ENCODE measurements around the gene CEMIP2. TPM values are rescaled to one million over a fixed set of nuclear protein-coding genes. Genes with fewer than 3 reads are reported as not detected.

Gene CEMIP2
- total and polyA plus RNA-seq, 4 donors: 24.6 to 64.9 (median 48.6) TPM

DNA sequence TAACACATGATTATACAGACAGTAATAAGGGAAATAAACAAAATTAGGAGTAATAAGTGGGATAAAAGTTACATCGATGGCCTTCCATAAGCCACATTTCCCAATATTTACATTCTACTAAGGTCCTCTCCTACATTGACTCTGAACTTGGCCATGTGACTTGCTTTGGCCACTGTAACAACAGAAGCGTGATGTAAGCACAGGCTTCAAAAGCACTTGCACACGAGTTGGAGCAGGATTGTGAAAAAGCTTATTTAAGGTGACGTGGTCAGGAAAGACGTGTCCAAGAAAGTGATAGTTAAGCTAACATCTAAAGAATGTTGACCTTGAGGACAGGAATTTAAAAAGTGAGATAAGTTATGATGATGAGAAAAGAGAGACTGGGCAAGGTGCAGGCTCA lies 9.8 kb upstream of the CEMIP2 start:
- DNase-seq (ENCODE audit: low read depth in 4 of 6, low spot score in 6 of 6): no peak
- peaks cover 2% of the 10 kb centered on the region for H3K4me1 ChIP-seq (ENCODE audit: control insufficient read depth, insufficient read depth, low read length)
- no peaks in the 10 kb centered on the region for H3K36me3 ChIP-seq (ENCODE audit: control insufficient read depth, insufficient read depth, low read length)
- no peak overlapping the region for H3K27ac ChIP-seq (ENCODE audit: low read depth, low read length)
- 88% methylated on average over 4 of the region's 5 CpGs for WGBS (ENCODE audit: insufficient coverage)
- no peak overlapping the region for H3K4me3 ChIP-seq (ENCODE audit: low read depth, low read length)
- H3K9me3 ChIP-seq (ENCODE audit: control insufficient read depth, insufficient read depth, low read length): no peaks in the 10 kb centered on the region
- no peaks in the 10 kb centered on the region for H3K27me3 ChIP-seq (ENCODE audit: control insufficient read depth, insufficient read depth, low read length)

DNA sequence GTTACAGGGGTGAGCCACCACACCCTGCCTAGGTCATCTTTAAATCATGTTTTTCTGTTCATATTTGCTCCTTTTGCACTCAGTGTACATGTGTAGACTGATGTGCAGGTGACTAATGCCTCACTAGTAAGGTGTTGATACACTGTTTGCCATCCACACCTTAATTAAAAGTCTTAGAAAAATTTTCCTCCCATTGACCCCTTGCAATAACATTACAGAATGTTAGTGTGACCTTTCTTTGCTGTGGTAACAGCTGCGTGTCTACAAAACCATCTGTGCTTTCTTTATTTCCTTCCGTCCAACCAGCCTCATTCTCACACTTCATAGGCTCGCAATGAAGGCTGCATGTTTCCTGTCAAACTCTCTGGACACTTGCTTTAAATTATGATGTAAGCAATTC lies 6.6 kb upstream of the CEMIP2 start:
- H3K27ac ChIP-seq (ENCODE audit: low read depth, low read length): no peak overlapping the region
- WGBS (ENCODE audit: insufficient coverage): 0% methylated on average over 1 of the region's 3 CpGs
- DNase-seq (ENCODE audit: low read depth in 4 of 6, low spot score in 6 of 6): no peak
- H3K9me3 ChIP-seq (ENCODE audit: control insufficient read depth, insufficient read depth, low read length): no peaks in the 10 kb centered on the region
- no peaks in the 10 kb centered on the region for H3K36me3 ChIP-seq (ENCODE audit: control insufficient read depth, insufficient read depth, low read length)
- no peaks in the 10 kb centered on the region for H3K27me3 ChIP-seq (ENCODE audit: control insufficient read depth, insufficient read depth, low read length)
- H3K4me1 ChIP-seq (ENCODE audit: control insufficient read depth, insufficient read depth, low read length): no peaks in the 10 kb centered on the region
- no peak overlapping the region for H3K4me3 ChIP-seq (ENCODE audit: low read depth, low read length)

DNA sequence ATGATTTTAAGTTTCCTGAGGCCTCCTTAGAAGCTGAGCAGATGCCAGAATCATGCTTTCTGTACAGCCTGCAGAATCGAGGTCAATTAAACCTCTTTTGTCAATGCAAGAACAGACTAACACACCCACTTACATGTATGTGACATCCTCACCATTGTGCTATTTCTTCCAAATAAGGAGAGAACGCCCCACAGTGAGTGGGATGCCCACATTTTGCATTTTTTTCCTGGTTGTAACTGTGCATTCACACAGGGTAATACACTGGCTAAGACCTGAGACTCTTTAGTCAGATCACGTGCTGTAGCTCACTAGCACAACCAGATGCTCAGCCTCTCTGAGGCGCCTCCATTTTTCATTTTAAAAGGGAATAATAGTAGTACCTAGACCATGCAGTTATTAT lies 4.4 kb upstream of the CEMIP2 start:
- H3K4me1 ChIP-seq (ENCODE audit: control insufficient read depth, insufficient read depth, low read length): peaks cover 11% of the 10 kb centered on the region
- H3K36me3 ChIP-seq (ENCODE audit: control insufficient read depth, insufficient read depth, low read length): no peaks in the 10 kb centered on the region
- H3K27me3 ChIP-seq (ENCODE audit: control insufficient read depth, insufficient read depth, low read length): no peaks in the 10 kb centered on the region
- H3K9me3 ChIP-seq (ENCODE audit: control insufficient read depth, insufficient read depth, low read length): no peaks in the 10 kb centered on the region
- 77% methylated on average over 3 of the region's 4 CpGs for WGBS (ENCODE audit: insufficient coverage)
- no peak for DNase-seq (ENCODE audit: low read depth in 4 of 6, low spot score in 6 of 6)
- no peak overlapping the region for H3K4me3 ChIP-seq (ENCODE audit: low read depth, low read length)
- no peak overlapping the region for H3K27ac ChIP-seq (ENCODE audit: low read depth, low read length)

DNA sequence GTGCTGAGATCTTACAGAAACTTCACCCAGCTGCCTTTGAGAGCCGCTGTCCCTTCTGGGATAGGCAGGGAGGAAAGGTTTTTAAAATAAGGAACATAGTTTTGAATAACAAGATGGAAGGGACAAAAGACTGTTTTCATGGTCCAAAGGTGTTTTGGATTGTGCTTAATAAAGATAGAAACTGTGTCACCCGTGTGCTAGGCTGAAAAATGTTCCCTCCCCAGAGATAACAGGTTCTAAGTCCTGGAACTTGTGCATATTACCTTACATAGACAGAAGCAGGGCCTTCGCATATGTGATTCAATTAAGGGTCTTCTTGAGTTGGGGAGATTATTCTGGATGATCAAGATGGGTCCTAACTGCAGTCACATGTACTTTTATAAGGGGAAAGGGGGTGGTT lies 1.9 kb upstream of the CEMIP2 start:
- DNase-seq (ENCODE audit: low read depth in 4 of 6, low spot score in 6 of 6): no peak
- no peaks in the 10 kb centered on the region for H3K9me3 ChIP-seq (ENCODE audit: control insufficient read depth, insufficient read depth, low read length)
- H3K27ac ChIP-seq (ENCODE audit: low read depth, low read length): no peak overlapping the region
- 100% methylated on average over 2 of the region's 3 CpGs for WGBS (ENCODE audit: insufficient coverage)
- H3K36me3 ChIP-seq (ENCODE audit: control insufficient read depth, insufficient read depth, low read length): no peaks in the 10 kb centered on the region
- H3K4me3 ChIP-seq (ENCODE audit: low read depth, low read length): no peak overlapping the region
- H3K4me1 ChIP-seq (ENCODE audit: control insufficient read depth, insufficient read depth, low read length): peaks cover 15% of the 10 kb centered on the region
- H3K27me3 ChIP-seq (ENCODE audit: control insufficient read depth, insufficient read depth, low read length): peaks cover 3% of the 10 kb centered on the region

DNA sequence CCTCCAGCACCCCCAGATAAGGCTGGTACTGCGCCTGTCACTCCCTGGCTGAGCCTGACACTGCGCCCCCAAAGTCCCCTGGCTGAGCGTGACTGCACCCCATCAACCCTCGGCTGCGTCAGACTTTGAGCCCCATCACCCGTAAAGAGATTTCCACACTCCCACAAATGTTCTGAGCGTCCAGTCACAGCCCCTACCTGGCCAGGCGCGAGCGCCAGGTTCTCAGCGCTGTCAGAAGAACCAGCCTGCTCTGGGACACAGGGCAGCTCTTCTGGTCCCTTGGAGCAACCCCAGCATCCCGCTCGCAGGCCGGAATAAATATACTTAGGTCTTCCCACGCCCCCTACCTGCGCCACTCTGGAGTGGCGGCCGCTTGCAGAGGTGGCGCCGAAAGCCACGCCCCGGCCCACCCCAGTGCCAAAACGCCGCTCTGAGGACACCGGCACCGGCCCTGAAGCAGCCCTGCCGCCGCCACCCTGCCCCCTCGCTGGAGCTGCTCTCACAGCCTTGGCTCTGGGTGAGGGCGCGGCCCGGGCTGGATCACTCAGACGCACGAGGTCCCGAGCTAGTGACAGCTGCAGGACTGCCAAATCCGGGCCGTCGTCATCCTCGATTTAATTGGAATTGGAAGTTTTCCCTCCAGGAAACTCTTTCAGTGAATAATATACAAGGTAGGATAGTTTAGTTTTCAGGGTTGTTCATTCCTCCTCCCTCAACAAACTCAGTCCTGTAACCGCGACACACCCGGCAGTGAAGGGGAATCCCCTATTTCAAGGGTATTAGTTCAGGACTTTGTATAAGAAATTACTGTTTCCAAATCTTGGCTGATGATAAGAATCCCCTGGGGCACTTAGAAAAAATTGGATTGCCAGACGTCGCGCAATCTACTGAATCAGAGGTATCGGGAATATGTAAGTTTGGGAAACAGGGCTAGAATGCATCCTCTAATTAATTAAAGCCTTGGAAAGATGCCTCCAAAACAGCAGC lies 1.2 kb upstream of the CEMIP2 start:
- Histone ChIP-seq H3K27ac (ENCODE audit: low read depth, low read length) (no peak overlapping the region), H3K9me3 (ENCODE audit: control insufficient read depth, insufficient read depth, low read length) (no peaks in the 10 kb centered on the region)

DNA sequence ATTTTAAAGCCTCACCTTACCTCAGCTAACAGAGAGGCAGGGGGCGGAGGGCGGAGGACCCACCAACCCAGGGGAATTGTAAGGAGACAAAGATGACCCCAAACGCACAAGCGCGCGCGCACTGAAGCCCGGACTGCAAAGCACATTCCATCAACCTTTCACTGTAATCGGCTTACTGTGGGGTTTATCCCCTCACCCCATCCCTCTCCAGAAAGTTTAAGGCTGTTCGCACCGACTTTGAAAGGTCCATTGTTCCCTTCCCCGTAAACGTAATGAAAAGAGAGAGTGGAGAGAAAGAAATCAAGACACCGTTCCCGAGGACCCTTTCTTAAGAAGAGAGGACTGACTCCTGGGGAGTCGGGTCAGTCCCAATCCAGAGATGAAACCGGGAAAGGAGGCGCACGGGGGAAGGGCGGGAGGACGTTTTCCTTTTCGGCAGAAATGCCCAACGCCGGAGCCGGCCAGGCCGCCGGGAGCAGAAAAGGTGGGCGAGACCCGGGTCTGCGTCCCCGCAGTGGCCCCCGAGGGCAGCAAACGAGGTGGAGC lies 464 bp downstream of the CEMIP2 start:
- DNase-seq (ENCODE audit: low read depth in 4 of 6, low spot score in 6 of 6): peak in 2 of 6 donors; percentile 58 to 62
- H3K4me3 ChIP-seq (ENCODE audit: low read depth, low read length): peak overlapping the region; percentile 70
- 0% methylated on average over 23 of the region's 33 CpGs for WGBS (ENCODE audit: insufficient coverage)

More for the DNA sequence above, 1.2 kb upstream of the CEMIP2 start:
- 2% methylated on average over 38 of the region's 46 CpGs for WGBS (ENCODE audit: insufficient coverage)
- Histone ChIP-seq H3K4me3 (ENCODE audit: low read depth, low read length) (peak overlapping the region; percentile 62), H3K36me3 (ENCODE audit: control insufficient read depth, insufficient read depth, low read length) (no peaks in the 10 kb centered on the region), H3K4me1 (ENCODE audit: control insufficient read depth, insufficient read depth, low read length) (peaks cover 15% of the 10 kb centered on the region), H3K27me3 (ENCODE audit: control insufficient read depth, insufficient read depth, low read length) (peaks cover 3% of the 10 kb centered on the region)
- DNase-seq (ENCODE audit: low read depth in 4 of 6, low spot score in 6 of 6): peak in 2 of 6 donors; percentile 63 to 79

DNA sequence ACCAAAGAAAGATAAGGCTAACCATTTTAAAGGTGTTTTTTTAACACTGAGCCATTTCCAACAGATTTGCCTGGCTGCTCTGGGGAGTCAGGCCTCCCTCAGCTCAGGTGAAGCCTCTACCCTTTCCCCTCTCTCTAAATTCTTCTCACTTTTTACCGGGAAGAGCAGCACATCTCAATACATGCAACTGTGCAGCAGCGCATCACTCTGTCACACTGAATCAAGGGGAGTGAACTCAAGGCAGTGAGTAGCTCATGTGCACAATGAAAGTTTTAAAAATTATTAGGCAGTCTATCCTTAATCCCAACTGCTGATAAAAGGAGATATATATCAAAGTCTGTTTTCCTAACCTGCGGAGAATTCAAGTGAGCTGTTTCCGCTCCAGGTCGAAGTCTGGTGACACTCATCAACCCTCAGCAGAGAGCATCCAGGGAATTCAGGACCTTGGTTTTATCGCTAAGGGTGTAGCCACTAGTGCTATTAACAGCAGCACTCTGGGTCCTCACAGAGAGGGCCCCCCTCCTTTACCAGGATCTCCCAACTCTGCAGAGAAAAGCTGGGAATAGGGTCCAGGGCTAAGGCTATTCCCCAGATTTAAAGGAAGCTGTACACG lies 1.0 kb downstream of the CEMIP2 start:
- Histone ChIP-seq H3K27me3 (ENCODE audit: control insufficient read depth, insufficient read depth, low read length) (peaks cover 3% of the 10 kb centered on the region), H3K4me3 (ENCODE audit: low read depth, low read length) (peak overlapping the region; percentile 70), H3K9me3 (ENCODE audit: control insufficient read depth, insufficient read depth, low read length) (no peaks in the 10 kb centered on the region), H3K27ac (ENCODE audit: low read depth, low read length) (no peak overlapping the region), H3K4me1 (ENCODE audit: control insufficient read depth, insufficient read depth, low read length) (peaks cover 15% of the 10 kb centered on the region), H3K36me3 (ENCODE audit: control insufficient read depth, insufficient read depth, low read length) (no peaks in the 10 kb centered on the region)
- 31% methylated on average over 5 of the region's 7 CpGs for WGBS (ENCODE audit: insufficient coverage)
- DNase-seq (ENCODE audit: low read depth in 4 of 6, low spot score in 6 of 6): peak in 1 of 6 donors; percentile 59

More for the DNA sequence above, 464 bp downstream of the CEMIP2 start:
- no peaks in the 10 kb centered on the region for H3K36me3 ChIP-seq (ENCODE audit: control insufficient read depth, insufficient read depth, low read length)
- no peaks in the 10 kb centered on the region for H3K9me3 ChIP-seq (ENCODE audit: control insufficient read depth, insufficient read depth, low read length)
- H3K27me3 ChIP-seq (ENCODE audit: control insufficient read depth, insufficient read depth, low read length): peaks cover 3% of the 10 kb centered on the region
- H3K27ac ChIP-seq (ENCODE audit: low read depth, low read length): peak overlapping the region; percentile 89
- peaks cover 15% of the 10 kb centered on the region for H3K4me1 ChIP-seq (ENCODE audit: control insufficient read depth, insufficient read depth, low read length)

DNA sequence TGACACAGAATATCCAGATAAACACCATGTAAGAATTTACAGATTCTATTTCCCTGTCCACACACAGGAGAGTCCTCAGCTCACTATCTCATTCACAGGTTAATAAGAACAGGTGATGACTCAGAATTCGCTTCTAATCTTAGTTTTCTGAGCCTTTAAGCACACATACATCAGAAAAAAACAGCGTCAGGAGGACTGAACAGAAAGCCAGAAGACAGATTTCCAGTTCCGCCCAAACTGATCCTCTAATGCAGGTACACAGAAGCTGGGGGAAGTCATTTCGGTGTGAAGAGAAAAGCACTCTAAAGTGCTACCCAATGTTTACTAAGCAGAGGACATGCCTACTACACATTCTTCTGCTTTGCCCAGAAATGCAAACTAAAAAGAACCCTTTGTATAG lies 1.6 kb downstream of the CEMIP2 start:
- no CpG with 5 or more reads among the region's 4 CpGs for WGBS (ENCODE audit: insufficient coverage)
- H3K27ac ChIP-seq (ENCODE audit: low read depth, low read length): no peak overlapping the region
- no peak for DNase-seq (ENCODE audit: low read depth in 4 of 6, low spot score in 6 of 6)
- peaks cover 3% of the 10 kb centered on the region for H3K27me3 ChIP-seq (ENCODE audit: control insufficient read depth, insufficient read depth, low read length)
- no peaks in the 10 kb centered on the region for H3K36me3 ChIP-seq (ENCODE audit: control insufficient read depth, insufficient read depth, low read length)
- peaks cover 15% of the 10 kb centered on the region for H3K4me1 ChIP-seq (ENCODE audit: control insufficient read depth, insufficient read depth, low read length)
- H3K4me3 ChIP-seq (ENCODE audit: low read depth, low read length): peak overlapping the region; percentile 70
- no peaks in the 10 kb centered on the region for H3K9me3 ChIP-seq (ENCODE audit: control insufficient read depth, insufficient read depth, low read length)

DNA sequence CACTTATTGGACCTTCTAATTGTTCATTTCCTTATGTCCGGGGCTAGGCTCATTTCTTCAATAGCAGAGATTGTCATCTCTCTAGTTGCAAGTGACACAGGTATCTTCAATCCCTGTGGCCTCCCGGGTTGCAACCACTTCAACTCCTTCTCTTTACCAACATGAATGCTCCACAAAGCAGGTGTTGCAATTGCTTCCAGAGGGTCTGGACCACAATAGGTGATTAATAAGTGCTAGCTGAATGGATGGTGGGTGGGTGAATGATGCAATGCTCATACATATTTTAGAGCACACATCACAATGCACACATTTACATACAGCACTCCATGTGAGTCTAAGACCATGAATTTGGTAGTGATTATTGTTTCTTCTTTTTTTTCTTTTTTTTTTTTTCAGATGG lies 2.6 kb downstream of the CEMIP2 start:
- Histone ChIP-seq H3K4me1 (ENCODE audit: control insufficient read depth, insufficient read depth, low read length) (peaks cover 18% of the 10 kb centered on the region), H3K4me3 (ENCODE audit: low read depth, low read length) (no peak overlapping the region)
- 45% methylated on average over 1 of the region's 2 CpGs for WGBS (ENCODE audit: insufficient coverage)

More for the DNA sequence above, 2.6 kb downstream of the CEMIP2 start:
- Histone ChIP-seq H3K27ac (ENCODE audit: low read depth, low read length) (no peak overlapping the region), H3K27me3 (ENCODE audit: control insufficient read depth, insufficient read depth, low read length) (peaks cover 3% of the 10 kb centered on the region), H3K9me3 (ENCODE audit: control insufficient read depth, insufficient read depth, low read length) (no peaks in the 10 kb centered on the region), H3K36me3 (ENCODE audit: control insufficient read depth, insufficient read depth, low read length) (no peaks in the 10 kb centered on the region)
- no peak for DNase-seq (ENCODE audit: low read depth in 4 of 6, low spot score in 6 of 6)
